Measurements from ENCODE around the gene IRS1. TPM values are rescaled to one million over a fixed set of nuclear protein-coding genes. Genes with fewer than 3 reads are reported as not detected.

IRS1 gene
- total RNA-seq, 2 donors from 2014 or later: 0.77 to 2.1 TPM

- ATAC-seq (replicated peaks): no peak
- Mint-ChIP-seq H3K4me3 (no peak overlapping the region), H3K36me3 (ENCODE audit: low read depth) (no peaks in the 10 kb centered on the region), H3K9me3 (no peaks in the 10 kb centered on the region), H3K4me1 (no peaks in the 10 kb centered on the region), H3K27me3 (no peaks in the 10 kb centered on the region), H3K27ac (no peak overlapping the region)
Observed at GRCh38 chr2:226743915-226744314, 55.7 kb downstream of the IRS1 start.

DNA sequence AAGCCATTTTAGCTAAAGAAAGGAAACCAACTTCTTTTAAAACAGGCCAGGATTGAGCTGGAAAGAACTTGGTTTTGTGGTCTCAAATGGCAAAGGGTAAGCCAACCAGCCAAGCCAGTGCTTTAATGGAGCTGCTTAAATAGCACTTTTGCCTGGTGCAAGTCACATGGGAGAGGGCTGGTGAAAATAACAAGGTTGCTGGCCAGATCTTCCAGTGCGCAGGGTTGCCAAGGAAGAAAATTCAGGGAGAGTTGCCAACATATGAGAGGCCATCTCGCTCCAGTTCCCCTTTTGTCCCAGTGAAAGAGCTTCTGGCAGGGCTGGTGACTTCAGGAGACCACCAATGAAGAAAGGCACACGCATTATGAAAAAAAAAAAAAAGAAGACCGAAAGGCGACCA, 57.3 kb downstream of the IRS1 start:
- H3K27ac Mint-ChIP-seq: no peak overlapping the region
- H3K4me3 Mint-ChIP-seq: no peak overlapping the region
- H3K9me3 Mint-ChIP-seq: no peaks in the 10 kb centered on the region
- H3K27me3 Mint-ChIP-seq: peaks cover 3% of the 10 kb centered on the region
- ATAC-seq (replicated peaks): no peak
- H3K4me1 Mint-ChIP-seq: no peaks in the 10 kb centered on the region
- H3K36me3 Mint-ChIP-seq (ENCODE audit: low read depth): no peaks in the 10 kb centered on the region

GRCh38 chr2:226740039-226740648, 59.5 kb downstream of the IRS1 start:
- Mint-ChIP-seq H3K4me3 (no peak overlapping the region), H3K9me3 (no peaks in the 10 kb centered on the region), H3K4me1 (no peaks in the 10 kb centered on the region), H3K27ac (no peak overlapping the region), H3K27me3 (peaks cover 3% of the 10 kb centered on the region), H3K36me3 (ENCODE audit: low read depth) (no peaks in the 10 kb centered on the region)
- ATAC-seq (replicated peaks): no peak

DNA sequence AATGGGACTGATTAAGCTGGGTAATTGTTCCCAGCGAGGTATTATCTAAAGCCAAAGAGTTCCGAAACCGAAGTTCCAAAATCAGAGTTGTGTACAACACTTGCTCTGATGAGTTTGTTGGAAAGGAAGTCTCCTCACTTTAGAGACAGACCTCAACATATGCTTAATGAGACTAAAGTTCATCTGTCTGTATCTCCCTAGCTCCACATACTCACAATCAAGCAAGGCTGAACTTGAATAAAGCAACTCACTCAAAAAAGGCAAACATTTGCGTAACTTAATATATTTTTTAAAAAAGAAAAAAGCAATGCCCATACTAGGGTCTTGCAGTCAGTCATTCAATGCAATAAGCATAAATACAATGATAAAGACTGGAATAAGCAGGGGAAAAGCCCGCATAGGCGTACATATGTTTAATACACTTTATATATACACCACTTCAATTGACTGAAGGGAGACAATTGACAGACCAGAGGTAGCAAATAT, 60.0 kb downstream of the IRS1 start:
- Mint-ChIP-seq H3K9me3 (no peaks in the 10 kb centered on the region), H3K36me3 (ENCODE audit: low read depth) (no peaks in the 10 kb centered on the region), H3K27me3 (peaks cover 3% of the 10 kb centered on the region), H3K27ac (no peak overlapping the region), H3K4me3 (no peak overlapping the region), H3K4me1 (no peaks in the 10 kb centered on the region)
- no peak for ATAC-seq (replicated peaks)

- ATAC-seq (replicated peaks): no peak
- H3K9me3 Mint-ChIP-seq: no peaks in the 10 kb centered on the region
- H3K27ac Mint-ChIP-seq: no peak overlapping the region
- H3K27me3 Mint-ChIP-seq: peaks cover 3% of the 10 kb centered on the region
- H3K4me3 Mint-ChIP-seq: no peak overlapping the region
- no peaks in the 10 kb centered on the region for H3K36me3 Mint-ChIP-seq (ENCODE audit: low read depth)
- H3K4me1 Mint-ChIP-seq: no peaks in the 10 kb centered on the region
Observed at GRCh38 chr2:226738821-226739544, 60.6 kb downstream of the IRS1 start.

DNA sequence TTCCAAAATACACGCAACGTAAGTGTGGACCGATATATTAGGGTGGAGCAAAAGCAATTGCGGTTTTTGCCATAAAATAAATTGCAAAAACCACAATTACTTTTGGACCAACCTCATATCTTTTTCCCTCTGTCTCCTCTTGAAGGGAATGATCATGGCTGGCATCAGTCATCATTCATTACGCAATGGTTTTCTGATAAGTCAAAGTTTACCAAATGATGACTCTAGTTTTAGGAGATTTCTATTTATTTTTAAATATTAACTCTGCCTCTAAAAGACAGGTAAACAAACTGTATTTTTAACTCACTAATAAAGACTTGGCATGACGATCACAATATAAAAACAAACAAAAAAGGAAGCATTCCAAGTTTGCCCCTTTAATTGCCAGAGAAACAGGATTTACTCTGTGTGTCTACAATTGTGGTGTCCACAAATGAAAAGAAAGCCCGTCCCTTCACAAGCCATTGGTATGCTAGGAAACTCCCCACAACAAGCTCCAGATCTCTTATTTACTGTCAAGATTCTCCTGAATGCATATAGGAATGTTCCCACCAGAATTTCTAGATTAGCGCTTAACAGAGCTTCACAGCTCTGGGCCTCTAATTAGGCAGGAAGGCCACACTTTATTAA, 61.3 kb downstream of the IRS1 start:
- Mint-ChIP-seq H3K4me3 (no peak overlapping the region), H3K9me3 (no peaks in the 10 kb centered on the region), H3K27ac (no peak overlapping the region), H3K36me3 (ENCODE audit: low read depth) (no peaks in the 10 kb centered on the region), H3K4me1 (no peaks in the 10 kb centered on the region), H3K27me3 (peaks cover 3% of the 10 kb centered on the region)
- no peak for ATAC-seq (replicated peaks)

DNA sequence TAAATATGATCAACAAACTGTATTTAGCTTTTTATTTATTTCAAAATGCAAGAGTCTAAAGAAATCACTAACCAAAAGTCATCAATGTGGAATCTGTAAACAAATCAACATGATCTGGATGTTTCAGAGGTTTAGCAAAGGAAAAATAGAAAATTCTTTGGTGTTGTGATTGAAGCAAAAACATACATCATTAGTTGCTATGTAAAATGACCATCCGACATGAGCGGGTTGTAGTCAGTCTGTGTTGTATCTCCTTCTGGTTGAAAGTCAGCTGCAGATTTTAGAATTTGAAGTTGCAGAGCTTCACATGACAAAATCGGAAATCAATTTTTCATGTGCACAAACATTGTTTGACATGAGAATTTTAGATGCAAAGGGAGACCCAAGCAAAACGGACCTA, 63.2 kb downstream of the IRS1 start:
- Mint-ChIP-seq H3K4me1 (no peaks in the 10 kb centered on the region), H3K4me3 (no peak overlapping the region), H3K27ac (no peak overlapping the region), H3K27me3 (peaks cover 3% of the 10 kb centered on the region), H3K9me3 (no peaks in the 10 kb centered on the region), H3K36me3 (ENCODE audit: low read depth) (no peaks in the 10 kb centered on the region)
- ATAC-seq (replicated peaks): no peak

- Mint-ChIP-seq H3K36me3 (ENCODE audit: low read depth) (no peaks in the 10 kb centered on the region), H3K27me3 (peaks cover 3% of the 10 kb centered on the region), H3K4me1 (no peaks in the 10 kb centered on the region), H3K9me3 (no peaks in the 10 kb centered on the region), H3K27ac (no peak overlapping the region), H3K4me3 (no peak overlapping the region)
- ATAC-seq (replicated peaks): peak; percentile 45
Observed at GRCh38 chr2:226733927-226734564, 65.6 kb downstream of the IRS1 start.

GRCh38 chr2:226733189-226733858, 66.3 kb downstream of the IRS1 start:
- no peaks in the 10 kb centered on the region for H3K4me1 Mint-ChIP-seq
- peak; percentile 38 for ATAC-seq (replicated peaks)
- peaks cover under 1% of the 10 kb centered on the region for H3K27me3 Mint-ChIP-seq
- no peak overlapping the region for H3K4me3 Mint-ChIP-seq
- no peaks in the 10 kb centered on the region for H3K36me3 Mint-ChIP-seq (ENCODE audit: low read depth)
- no peaks in the 10 kb centered on the region for H3K9me3 Mint-ChIP-seq
- H3K27ac Mint-ChIP-seq: no peak overlapping the region

DNA sequence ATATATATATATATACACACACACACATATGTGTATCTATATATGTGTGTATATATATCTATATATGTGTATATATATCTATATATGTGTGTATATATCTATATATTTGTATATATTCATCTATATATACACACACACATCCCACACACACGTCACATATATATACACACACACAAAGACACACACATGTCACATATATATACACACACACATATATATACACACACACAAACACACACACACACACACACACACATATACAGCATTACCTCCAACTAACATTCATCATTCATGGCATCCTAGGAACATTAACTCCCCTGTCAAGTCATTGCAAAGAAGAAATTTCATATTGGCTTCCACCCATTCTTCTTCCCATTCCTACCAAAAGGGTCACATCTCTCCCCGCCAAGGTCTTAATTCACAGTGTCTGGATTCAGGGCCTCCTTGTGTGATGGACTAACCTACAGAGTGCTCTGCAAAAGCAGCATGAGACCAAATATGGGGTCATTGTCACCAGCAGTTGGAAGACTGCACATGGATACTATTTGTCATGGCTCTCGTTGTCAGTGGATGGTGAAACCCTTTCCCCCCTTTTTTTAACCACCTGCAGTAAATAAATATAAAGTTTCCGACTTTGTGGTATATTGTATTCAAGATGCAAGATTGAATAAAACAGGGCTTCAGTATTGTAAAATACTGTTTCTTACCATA, 67.0 kb downstream of the IRS1 start:
- no peak overlapping the region for H3K4me3 Mint-ChIP-seq
- ATAC-seq (replicated peaks): no peak
- no peaks in the 10 kb centered on the region for H3K9me3 Mint-ChIP-seq
- no peak overlapping the region for H3K27ac Mint-ChIP-seq
- no peaks in the 10 kb centered on the region for H3K36me3 Mint-ChIP-seq (ENCODE audit: low read depth)
- H3K27me3 Mint-ChIP-seq: peaks cover 7% of the 10 kb centered on the region
- H3K4me1 Mint-ChIP-seq: no peaks in the 10 kb centered on the region

GRCh38 chr2:226730481-226730880, 69.1 kb downstream of the IRS1 start:
- Mint-ChIP-seq H3K27ac (no peak overlapping the region), H3K9me3 (no peaks in the 10 kb centered on the region), H3K27me3 (peaks cover 12% of the 10 kb centered on the region), H3K36me3 (ENCODE audit: low read depth) (no peaks in the 10 kb centered on the region), H3K4me3 (no peak overlapping the region), H3K4me1 (peaks cover 4% of the 10 kb centered on the region)
- ATAC-seq (replicated peaks): no peak

DNA sequence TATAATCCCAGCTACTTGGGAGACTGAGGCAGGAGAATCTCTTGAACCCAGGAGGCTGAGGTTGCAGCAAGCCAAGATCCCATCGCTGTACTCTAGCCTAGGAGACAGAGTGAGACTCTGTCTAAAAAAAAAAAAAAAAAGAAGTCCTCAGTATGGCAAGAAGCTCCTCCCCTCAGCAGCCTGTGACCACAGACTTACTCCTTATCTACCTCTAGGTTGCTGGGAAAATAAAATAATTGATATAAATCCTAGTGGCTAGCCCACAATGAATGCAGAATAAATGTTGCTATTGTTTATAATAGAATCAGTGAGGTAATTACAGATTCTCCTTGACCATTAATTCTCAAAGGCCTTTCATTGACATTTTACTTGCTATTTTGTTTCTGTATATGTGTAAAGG, 70.6 kb downstream of the IRS1 start:
- Mint-ChIP-seq H3K27ac (no peak overlapping the region), H3K4me1 (peaks cover 4% of the 10 kb centered on the region), H3K4me3 (no peak overlapping the region), H3K36me3 (ENCODE audit: low read depth) (no peaks in the 10 kb centered on the region), H3K9me3 (no peaks in the 10 kb centered on the region), H3K27me3 (peaks cover 22% of the 10 kb centered on the region)
- ATAC-seq (replicated peaks): no peak

- H3K36me3 Mint-ChIP-seq (ENCODE audit: low read depth): no peaks in the 10 kb centered on the region
- no peak for ATAC-seq (replicated peaks)
- H3K27me3 Mint-ChIP-seq: peaks cover 22% of the 10 kb centered on the region
- no peak overlapping the region for H3K4me3 Mint-ChIP-seq
- H3K27ac Mint-ChIP-seq: no peak overlapping the region
- no peaks in the 10 kb centered on the region for H3K9me3 Mint-ChIP-seq
- peaks cover 4% of the 10 kb centered on the region for H3K4me1 Mint-ChIP-seq
Observed at GRCh38 chr2:226727251-226727650, 72.4 kb downstream of the IRS1 start.

DNA sequence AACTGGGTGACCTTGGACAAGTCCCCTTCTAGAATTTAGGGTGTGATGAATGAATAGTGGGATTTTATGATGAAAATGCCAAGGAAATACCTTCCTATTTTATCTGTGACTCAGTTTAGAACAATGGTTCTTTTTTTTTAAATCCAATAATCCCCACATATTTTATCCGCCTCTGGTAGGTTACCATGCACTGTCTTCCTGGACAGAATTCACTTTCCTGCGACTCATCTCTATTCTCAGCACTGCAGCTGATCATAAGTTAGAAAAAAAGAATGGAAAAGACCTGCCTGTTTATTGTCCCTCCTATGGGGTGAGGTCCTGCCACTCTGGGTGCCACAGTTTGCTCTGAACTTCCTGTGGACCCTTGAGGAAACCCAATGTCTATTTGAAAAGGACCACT, 73.1 kb downstream of the IRS1 start:
- H3K4me3 Mint-ChIP-seq: no peak overlapping the region
- H3K9me3 Mint-ChIP-seq: no peaks in the 10 kb centered on the region
- ATAC-seq (replicated peaks): no peak
- peaks cover 22% of the 10 kb centered on the region for H3K27me3 Mint-ChIP-seq
- peaks cover 4% of the 10 kb centered on the region for H3K4me1 Mint-ChIP-seq
- H3K36me3 Mint-ChIP-seq (ENCODE audit: low read depth): no peaks in the 10 kb centered on the region
- H3K27ac Mint-ChIP-seq: no peak overlapping the region
